Measurements from ENCODE around the gene CPA5.

DNA sequence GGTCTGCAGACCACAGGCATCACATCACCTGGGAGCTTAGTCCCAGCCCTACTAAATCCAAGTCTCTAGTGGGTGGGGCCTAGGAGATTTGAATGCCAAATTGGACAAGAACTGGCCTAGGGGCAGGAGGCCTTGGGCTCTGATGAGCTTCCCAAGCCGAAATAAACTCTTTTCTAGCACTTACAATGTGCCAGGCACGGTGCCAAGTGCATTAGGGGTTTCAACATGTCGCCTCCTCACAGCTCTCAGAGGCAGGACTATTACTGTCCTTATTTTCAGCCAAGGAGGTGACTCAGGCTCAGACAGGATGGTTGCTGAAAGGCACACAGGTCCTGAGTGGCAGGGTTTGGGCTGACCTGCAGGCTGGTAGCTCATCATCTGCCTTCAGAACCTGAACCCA, 26.4 kb downstream of the CPA5 start:
- TF ChIP-seq CTCF (IDR thresholded peaks at IDR 0.05), result no peak
- TF ChIP-seq POLR2A (IDR thresholded peaks at IDR 0.05), result no peak

Measured in testis (tissue), 2 donors.